ENCODE measurements around the gene TICRR.

DNA sequence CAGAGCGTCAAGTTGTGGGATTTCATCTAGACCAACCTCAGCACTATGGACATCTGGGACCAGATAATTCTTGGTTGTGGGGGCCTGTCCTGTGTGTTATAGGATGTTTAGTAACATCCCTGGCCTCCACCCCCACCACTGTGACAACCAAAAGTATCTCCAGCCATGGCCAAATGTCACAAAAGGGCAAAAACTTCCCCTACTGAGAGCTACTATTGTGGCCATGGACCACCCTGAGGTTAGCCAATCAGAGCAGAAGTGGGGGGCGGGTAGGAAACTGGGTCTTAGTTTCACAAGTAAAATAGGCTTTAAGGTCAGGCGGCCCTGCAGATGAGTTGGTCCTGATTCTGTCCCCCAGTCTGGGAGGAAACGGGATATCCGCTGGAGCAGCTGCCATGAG is 54.6 kb downstream of the TICRR start:
- no peak for TF ChIP-seq POLR2A (IDR thresholded peaks at IDR 0.05)
- TF ChIP-seq CTCF (IDR thresholded peaks at IDR 0.05 in 4 of 5, conservative IDR thresholded peaks at IDR 0.05 in 1 of 5): no peak
